DMS153 treated with DMSO at 0.1 percent for 48 hours (cell line): ENCODE data around the gene NABP1.

Experiments used
- DNase-seq: peaks from one replicate; lab custom pipeline; 2025; ENCODE audit not compliant: unreplicated experiment; lab: John Stamatoyannopoulos, UW

NABP1 gene

DNA sequence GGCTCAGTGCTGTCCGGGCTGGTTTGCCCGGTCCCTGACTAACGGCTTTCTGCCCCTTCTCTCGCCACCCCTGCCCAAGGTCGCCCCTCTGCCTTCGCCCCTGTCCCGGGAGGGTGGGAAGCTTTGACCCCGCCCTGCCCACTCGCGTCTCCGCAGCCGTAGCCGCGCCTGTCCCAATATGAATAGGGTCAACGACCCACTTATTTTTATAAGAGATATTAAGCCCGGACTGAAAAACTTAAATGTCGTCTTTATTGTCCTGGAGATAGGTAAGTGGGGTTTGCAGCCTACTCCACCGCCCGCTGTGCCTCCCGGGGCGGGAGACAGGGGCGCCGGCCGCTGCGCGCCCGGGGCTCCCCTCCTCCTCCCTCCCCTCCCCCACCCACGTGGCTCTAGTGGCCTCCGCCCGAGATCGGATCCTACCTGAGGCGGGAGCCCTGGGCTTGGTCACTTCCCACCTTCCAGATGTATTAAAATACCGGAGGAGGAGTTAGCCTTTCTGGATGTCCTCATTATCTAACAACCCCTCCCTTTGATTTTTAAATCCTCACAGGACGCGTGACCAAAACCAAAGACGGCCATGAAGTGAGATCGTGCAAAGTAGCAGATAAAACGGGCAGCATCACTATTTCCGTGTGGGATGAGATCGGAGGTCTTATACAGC lies 633 bp downstream of the NABP1 start:
- DNase-seq = no peak

DNA sequence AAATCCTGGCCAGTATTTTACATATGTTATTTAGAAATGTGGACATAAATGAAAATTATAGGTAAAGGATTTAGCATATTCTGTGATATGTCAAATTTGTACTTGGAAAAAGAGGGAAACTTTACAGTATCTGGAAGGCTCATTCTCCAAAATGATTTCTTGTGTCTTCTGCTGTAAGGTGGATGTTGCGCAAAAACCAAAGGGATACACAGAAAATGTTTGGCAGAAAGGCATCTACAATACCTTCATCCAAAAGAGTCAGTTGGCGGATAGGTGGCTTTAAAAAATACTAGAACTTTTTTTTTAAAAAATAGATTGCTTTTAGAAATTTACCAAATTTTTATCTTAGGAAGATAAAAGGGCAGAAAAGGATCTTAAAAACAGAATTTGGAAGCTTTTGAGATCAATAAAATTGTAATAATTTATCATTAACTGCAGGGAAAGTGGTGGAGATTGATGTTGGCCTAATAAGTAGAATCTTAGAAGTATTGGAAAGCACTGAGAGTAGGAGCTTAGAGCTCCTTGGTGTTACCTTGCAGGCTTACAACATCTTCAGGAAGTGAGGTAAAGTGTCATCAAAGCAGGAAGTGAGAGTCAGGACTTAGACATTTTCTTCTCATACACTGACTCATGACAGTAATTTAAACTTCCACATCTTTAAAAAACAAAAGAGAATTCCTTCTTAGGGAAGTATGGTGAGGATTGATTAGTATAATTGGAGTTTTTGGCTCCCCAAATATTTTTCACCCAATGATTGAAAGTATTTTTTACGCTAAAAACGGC lies 2.1 kb downstream of the NABP1 start:
- DNase-seq = no peak

DNA sequence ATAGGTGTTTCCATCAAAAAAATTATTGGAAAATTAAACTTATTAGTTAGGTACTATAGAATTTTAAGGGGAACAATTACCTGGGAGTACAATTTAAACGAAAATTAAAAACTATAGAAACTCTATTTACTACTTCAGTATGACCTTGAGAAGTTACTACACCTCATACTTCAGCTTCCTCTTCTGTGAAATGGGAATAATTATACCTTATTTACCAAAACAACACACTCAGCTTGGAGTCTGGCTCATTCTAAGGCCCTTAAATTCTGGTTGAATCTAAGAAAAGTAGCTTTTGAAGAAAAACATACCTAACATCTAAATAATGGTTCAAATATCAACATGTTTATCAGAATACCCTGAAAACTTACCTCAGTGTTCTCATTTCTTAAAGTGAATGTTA lies 2.7 kb downstream of the NABP1 start:
- no peak for DNase-seq

DNA sequence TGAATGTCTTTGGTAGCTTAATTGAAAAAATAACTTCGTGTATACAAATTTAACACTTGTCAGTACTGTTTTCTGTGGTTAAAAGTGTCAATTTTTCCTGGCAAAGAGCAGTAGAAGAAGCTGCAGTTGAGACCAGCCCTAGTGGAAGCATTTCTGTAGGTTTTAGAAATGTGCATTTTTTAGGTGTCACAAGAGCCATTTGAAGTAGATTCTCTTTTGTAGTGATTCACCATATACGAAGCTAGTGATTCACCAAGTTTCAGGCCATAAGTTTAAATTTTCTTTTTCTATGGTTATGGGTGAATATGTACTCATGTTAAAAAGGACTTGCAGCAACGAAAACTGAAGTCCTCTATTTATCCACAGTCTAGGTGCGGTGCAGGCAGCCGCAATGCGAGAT lies 4.2 kb downstream of the NABP1 start:
- no peak for DNase-seq

DNA sequence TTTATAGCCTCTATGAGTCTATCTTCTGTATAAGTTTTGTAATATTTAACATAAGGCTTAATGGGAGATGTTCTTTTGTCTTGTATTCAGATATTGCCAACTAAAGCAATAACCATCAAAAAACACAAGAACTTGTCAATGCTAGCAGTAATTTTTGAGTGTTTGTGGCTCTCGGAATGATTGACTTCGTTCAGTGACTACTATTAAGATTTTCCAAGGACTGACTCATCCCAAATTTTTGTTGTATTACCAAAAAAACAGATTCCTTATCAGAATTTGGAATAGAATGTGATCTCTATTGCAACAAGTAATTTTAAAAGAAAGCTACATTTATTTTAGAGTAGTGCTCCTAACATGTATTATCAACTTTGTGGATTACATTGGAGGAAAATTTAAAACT lies 8.1 kb downstream of the NABP1 start:
- DNase-seq = no peak

DNA sequence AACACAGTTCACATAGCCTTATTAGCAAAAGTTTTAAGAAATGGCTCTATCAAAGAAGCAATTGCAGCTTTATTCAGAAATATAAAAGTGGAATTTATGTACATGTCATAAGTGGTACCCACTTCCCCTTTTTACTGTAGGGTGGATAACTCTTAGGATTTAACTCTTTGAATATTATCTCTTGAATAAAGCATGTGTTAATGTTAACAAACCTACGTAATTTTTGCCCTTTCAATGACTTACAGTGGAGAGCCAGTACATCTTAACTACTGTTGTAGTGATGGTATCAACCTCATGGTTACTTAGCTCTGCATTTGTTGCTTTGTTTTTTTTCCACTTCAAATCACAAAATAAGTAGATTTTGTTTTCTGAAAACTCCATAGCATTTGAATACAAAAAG lies 8.8 kb downstream of the NABP1 start:
- no peak for DNase-seq

DNA sequence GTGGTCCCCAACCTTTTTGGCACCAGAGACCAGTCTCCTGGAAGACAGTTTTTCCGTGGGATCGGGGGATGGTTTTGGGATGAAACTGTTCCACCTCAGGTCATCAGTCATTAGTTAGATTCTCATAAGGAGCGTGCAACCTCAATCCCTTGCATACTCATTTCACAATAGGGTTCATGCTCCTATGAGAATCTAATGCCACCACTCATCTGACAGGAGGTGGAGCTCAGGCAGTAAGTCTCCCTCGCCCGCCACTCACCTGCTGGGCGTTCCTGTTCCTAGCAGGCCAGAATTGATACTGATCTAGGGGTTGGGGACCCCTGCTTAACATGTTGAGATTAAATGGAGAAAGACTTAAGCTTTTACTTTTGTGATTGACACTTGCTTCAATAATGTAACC lies 9.9 kb downstream of the NABP1 start:
- no peak for DNase-seq

DNA sequence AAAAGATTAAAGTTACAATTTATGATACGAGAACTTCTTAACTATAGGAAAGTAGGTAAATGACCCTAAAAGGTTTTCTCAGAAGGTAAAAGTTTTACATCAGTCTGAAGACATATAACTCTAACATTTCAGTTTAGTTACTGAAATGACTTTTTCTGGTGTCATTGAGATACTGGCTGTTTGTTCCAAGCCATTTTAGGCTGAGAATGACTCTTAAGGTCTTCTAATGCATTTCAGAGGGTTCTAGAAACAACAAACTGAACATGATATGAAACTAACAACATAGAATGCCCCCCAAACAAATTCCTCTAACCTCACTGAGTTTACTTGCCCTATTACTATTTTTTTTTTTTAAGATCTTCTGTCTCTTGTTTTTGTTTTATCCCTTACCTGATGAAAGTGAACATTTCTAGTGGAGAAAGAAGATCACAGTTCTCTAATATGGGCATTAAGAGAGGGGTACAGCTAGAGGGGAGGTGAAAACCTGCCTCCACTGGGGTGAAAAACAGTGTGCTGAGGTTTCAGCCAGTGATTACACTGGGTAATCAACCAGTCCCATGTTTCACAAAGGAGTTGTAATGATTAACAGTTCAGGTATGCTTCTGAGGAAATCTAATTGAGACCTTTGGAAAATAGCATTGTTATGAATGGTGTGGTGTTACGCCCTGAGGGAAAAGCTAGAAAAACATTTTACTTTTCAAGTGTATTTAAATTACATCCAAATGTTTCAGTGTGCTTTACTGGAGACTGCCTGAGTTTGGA lies 11.2 kb downstream of the NABP1 start:
- no peak for DNase-seq

DNA sequence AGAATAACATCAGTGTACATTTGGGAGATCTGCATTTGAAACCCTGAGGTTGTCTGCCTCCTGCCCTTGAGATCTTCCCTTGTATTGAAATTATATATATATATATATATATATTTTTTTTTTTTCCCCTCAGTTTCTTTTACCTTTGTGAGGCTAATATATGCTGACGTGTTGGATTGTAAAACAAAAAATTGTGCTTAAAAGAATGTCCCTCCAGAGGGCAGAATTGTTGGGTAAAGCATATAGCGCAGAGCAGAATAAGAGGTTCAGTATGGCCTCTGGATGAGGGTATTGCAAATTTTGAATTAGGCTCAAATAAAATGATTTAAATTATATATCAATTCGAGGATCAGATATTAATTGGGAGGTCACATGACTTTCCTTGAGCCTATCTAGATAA lies 12.4 kb downstream of the NABP1 start:
- no peak for DNase-seq

DNA sequence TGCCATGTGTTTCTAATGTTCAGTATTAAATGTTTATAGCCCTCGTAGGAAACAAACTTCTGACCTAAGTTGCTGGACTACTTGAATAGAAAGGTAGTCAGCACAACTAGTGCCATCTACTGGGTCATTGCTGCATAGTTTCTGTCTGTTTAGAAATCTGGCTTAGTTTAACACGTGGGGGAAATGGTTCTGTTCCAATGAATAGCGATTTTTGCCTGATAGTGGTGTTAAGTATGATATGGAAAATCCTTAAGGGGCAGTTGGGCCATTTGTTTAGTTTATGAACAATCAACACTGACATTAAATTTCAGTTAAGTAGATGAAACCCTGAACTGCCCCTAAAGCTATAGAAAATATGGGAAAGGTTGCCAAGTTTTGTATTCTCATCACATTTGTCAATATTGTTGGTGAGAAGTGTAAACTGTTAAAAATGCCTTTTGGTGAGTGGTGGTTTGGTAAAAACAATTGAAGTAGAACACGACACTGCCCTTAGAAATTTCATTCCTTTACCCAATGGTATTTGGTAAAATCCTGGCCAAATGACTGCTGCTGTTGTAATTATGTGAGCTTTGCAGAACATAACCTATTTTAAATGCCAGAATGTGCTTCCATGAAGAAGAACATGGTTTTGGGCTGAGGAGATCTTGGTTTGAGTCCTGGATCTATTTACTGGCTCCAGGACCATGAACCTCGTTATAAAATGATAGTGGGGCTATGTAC lies 13.2 kb downstream of the NABP1 start:
- peak; percentile 36 for DNase-seq

DNA sequence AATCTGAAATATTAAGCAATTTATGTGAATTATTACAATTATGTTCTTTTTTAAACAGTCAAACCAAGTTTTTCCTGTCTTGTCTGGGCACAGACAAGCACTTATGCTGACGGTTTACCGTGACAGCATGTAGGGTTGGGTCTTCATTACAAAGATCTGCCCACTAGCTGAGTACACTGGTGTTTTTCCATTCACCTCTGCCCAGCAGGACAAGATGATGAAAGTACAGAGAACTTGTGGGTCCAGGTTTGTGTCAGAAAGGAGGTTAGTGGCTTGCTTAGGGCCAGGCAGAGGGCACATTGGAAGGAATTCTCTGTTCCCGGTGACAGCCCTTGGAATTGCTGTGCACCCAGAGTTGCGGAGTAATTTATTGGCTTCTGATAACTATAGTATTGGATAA lies 14.0 kb downstream of the NABP1 start:
- DNase-seq = no peak

DNA sequence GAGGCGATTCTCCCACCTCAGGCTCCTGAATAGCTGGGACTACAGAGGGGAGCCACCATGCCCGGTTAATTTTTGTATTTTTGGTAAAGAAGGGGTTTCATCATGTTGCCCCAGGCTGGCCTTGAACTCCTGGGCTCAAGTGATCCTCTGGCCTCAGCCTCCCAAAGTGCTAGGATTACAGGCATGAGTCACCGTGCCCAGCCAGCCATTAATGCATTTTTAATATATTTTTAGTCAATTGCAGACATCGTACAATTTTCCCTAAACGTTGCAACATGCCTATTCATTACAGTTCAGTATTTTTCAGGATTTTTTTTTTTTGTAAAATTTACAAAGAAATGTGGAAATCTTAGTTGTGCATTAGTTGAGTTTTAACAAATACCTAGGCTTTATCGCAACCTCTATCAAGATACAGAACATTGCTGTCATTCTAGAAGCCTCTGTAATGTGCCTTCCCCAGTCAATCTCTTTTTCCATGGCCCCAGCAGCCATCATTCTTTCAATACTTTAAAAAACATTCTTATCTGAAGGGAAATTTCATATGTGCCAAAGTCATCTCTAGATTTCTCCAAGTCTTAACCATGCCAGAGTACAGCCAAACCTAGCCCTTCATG lies 14.7 kb downstream of the NABP1 start:
- no peak for DNase-seq

DNA sequence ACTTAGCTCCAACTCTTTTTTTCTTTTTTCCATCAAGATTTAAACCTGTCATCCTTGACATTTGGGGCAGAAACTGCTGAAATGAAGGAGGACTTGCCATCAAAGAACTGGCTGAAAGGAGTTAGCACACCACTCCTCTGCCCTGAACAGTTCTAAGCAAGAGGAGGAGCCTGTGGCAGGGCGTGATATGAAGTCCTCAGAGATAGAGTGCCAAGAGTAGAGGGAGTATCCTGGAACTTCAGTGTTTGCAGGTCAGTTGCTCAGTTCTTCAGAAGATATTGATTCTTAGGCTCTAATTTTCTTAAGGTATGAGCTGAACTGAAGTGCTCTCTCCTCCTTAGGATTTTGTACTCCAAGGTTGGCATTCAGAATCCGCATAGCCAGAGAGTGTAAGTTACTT lies 15.2 kb downstream of the NABP1 start:
- DNase-seq = no peak

DNA sequence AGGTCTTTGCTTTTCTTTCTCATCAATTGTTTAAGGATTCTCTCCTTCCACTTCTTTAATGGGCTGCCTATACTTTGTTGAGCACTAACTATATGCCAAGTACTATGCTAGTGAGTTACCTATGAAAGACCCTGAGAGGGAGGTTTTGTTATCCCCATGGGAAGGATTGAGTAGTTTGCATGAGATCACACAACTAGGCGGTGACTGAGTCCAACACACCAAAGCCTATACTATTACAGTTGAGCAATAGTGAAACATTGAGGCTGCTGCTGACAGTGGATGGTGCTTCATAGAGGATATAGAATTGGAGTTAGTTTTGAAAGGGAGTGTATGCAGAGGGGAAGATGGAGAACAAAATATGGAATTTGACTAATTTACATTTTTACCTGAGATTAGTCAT lies 15.8 kb downstream of the NABP1 start:
- no peak for DNase-seq

DNA sequence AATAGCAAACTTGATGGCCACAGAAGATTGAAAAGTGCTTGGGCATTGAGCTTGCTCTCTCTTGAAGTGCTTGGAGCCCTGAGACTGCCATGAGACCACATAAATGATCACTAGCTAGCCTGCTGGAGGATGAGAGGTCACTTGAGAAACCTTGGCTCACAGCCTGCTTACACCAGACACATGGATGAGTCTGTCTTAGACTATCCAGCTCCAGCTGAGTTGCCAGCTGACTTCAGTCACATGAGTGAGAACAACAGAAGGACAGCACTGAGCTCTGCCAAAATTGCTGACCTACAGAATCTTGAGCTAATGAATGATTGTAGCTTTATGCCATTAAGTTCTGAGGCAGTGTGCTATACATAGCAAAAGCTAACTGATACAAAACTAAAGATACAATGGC lies 18.1 kb downstream of the NABP1 start:
- no peak for DNase-seq

DNA sequence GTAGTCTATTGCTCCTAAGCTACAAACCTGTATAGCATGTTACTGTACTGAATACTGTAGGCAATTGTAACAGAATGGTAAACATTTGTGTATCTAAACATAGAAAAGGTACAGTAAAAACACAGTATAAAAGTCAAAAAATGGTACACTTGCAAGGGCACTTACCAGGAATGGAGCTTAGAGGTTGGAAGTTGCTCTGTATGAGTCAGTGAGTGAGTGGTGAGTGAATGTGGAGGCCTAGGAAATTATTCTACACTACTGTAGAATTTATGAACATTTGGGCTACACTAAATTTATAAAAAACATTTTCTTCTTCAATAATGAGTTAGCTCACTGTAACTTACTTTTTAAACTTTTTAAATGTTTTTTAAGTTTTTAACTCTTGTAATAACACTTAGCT lies 19.0 kb downstream of the NABP1 start:
- no peak for DNase-seq

DNA sequence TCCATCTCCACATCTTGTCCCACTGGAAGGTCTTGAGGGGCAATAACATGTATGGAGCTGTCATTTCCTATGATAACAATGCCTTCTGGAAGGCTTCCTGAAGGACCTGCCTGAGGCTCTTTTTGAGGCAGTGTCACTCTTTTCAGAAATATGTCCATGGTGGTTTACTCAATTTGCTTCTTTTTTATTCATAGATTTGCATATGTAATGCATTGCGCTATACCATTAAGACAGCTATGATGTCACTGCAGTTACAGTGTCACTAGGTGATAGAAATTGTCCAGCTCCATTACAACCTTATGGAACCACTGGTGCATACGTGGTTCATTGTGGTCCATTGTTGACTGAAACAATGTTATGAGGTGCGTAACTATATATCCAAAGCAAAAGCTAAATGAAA lies 19.9 kb downstream of the NABP1 start:
- DNase-seq = no peak

DNA sequence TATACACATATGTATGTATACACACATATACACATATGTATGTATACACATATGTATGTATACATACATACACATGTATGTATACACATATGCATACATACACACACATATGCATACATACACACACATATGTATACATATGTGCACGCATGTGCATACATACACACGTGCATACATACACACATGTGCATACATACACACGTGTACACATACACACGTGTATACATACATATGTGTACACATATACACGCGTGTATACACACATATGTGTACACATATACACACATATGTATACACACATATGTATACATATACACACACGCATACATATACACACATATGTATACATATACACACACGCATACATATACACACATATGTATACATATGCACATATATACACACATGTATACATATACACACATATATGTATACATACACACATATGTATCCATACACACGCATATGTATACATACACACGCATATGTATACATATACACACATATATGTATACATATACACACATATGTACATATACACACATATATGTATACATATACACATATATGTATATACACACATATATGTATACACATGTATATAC lies 21.5 kb downstream of the NABP1 start:
- DNase-seq = no peak

DNA sequence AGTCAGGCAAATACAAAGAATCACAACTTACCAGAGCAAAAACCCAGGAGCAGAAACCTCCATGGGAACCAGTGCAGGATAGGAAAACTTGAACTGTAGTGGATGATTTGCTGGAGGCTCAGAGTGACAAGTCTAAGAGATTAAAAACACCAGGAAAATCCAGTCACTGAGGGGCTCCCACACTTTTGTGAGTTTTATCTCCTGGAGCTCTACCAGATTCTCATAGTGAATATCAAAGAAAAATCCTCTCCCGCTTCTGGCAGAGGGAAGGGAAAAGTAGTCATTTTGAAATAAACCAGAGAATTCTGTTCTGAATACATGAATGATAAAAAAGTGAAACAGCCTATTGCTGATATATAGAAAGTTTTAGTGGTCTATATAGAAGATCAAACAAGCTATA lies 23.1 kb downstream of the NABP1 start:
- no peak for DNase-seq

DNA sequence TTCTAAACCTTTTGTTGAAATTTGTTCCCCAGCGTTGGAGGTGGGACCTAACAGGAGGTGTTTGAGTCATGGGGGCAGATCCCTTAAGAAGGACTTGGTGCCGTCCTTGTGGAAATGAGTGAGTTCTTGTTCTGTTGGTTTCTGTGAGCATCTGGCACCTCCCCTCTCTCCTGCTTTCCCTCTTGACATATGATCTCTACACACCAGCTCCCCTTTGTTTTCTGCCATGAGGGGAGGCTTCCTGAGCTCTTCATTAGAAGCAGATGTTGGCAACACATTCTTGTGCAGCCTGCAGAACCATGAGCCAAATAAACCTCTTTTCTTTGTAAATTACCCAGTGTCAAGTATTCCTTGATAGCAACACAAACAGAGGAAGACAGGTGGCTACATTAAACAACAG lies 23.8 kb downstream of the NABP1 start:
- DNase-seq = no peak
